ENCODE data around the gene IRX5. TPM values are rescaled to one million over a fixed set of nuclear protein-coding genes. Genes with fewer than 3 reads are reported as not detected.

IRX5 gene
- total RNA-seq, 2 donors from 2014 or later: not detected

- DNase-seq: peak; percentile 46 to 51
- ATAC-seq: no peak
- intact Hi-C loops (cut with DNase I, micrococcal nuclease): no loop called here
Observed at GRCh38 chr16:54928411-54929089, 2.1 kb upstream of the IRX5 start.

- ATAC-seq (peak; percentile 92), DNase-seq (peak; percentile 98 to 100)
- intact Hi-C loops (cut with DNase I, micrococcal nuclease): no loop called here
Observed at GRCh38 chr16:54929090-54930004, 1.3 kb upstream of the IRX5 start.

- ATAC-seq: no peak
- no peak for DNase-seq
- intact Hi-C loops (cut with DNase I, micrococcal nuclease): no loop called here
Observed at GRCh38 chr16:54930869-54931119, 129 bp downstream of the IRX5 start.

- intact Hi-C loops (cut with DNase I, micrococcal nuclease): no loop called here
- ATAC-seq: no peak
- peak in 1 of 2 donors; percentile 35 for DNase-seq
Observed at GRCh38 chr16:54931120-54932014, 702 bp downstream of the IRX5 start.

GRCh38 chr16:54932021-54932660 is 1.5 kb downstream of the IRX5 start:
- intact Hi-C loops (cut with DNase I, micrococcal nuclease): no loop called here
- DNase-seq: no peak
- ATAC-seq: no peak

GRCh38 chr16:54932737-54933254 is 2.1 kb downstream of the IRX5 start:
- ATAC-seq (no peak), DNase-seq (no peak)
- intact Hi-C loops (cut with DNase I, micrococcal nuclease): no loop called here

- ATAC-seq (no peak), DNase-seq (no peak)
- intact Hi-C loops (cut with DNase I, micrococcal nuclease): no loop called here
Observed at GRCh38 chr16:54933281-54934011, 2.8 kb downstream of the IRX5 start.

GRCh38 chr16:54934481-54935265 is 4.0 kb downstream of the IRX5 start:
- DNase-seq (no peak), ATAC-seq (no peak)

GRCh38 chr16:54935266-54935968 is 4.8 kb downstream of the IRX5 start:
- DNase-seq (no peak), ATAC-seq (no peak)
- intact Hi-C loops (cut with DNase I, micrococcal nuclease): no loop called here

More at GRCh38 chr16:54934481-54935265, 4.0 kb downstream of the IRX5 start:
- intact Hi-C loops (cut with DNase I, micrococcal nuclease): no loop called here

GRCh38 chr16:54936201-54936978 is 5.7 kb downstream of the IRX5 start:
- DNase-seq (peak in 1 of 2 donors; percentile 21), ATAC-seq (peak; percentile 48)
- intact Hi-C loops (cut with DNase I, micrococcal nuclease): no loop called here

- no peak for DNase-seq
- intact Hi-C loops (cut with DNase I, micrococcal nuclease): no loop called here
- ATAC-seq: peak; percentile 52
Observed at GRCh38 chr16:54936979-54937670, 6.5 kb downstream of the IRX5 start.

GRCh38 chr16:54937671-54938211 is 7.1 kb downstream of the IRX5 start:
- intact Hi-C loops (cut with DNase I, micrococcal nuclease): no loop called here
- DNase-seq (no peak), ATAC-seq (no peak)

GRCh38 chr16:54938212-54939028 is 7.8 kb downstream of the IRX5 start:
- DNase-seq: no peak
- ATAC-seq: peak; percentile 28
- intact Hi-C loops (cut with DNase I, micrococcal nuclease): no loop called here

- DNase-seq: no peak
Observed at GRCh38 chr16:54939029-54939346, 8.3 kb downstream of the IRX5 start.

More at GRCh38 chr16:54939029-54939346, 8.3 kb downstream of the IRX5 start:
- intact Hi-C loops (cut with DNase I, micrococcal nuclease): no loop called here
- ATAC-seq: no peak

Data from left colon (tissue), 2 donors.